Measurements from ENCODE around the gene GCHFR. TPM values are rescaled to one million over a fixed set of nuclear protein-coding genes. Genes with fewer than 3 reads are reported as not detected.

GCHFR gene
- total RNA-seq, 1 experiment from 2014 or later, result 1.5 TPM

- intact Hi-C loops (cut with micrococcal nuclease), result no loop called here
- TF ChIP-seq RAD21 (IDR thresholded peaks at IDR 0.05; ENCODE audit: low read depth), result no peak
- TF ChIP-seq CEBPB (IDR thresholded peaks at IDR 0.05; ENCODE audit: low read depth), result no peak
Observed at GRCh38 chr15:40736575-40736974, 27.3 kb upstream of the GCHFR start.

GRCh38 chr15:40737048-40737447, 26.8 kb upstream of the GCHFR start:
- BruUV-seq (replicated peaks), result no TSS peak
- peaks cover 30 to 38% of the 10 kb centered on the region in 2 experiments; a peak in 3 of 4 replicates for H3K36me3 ChIP-seq (ENCODE audit: control insufficient read depth in 1 of 2, insufficient read depth in 2 of 2, low read length in 2 of 2)
- no peak overlapping the region for H3K27ac ChIP-seq (ENCODE audit: low read depth, low read length)
- no peaks in the 10 kb centered on the region for H3K4me1 ChIP-seq (ENCODE audit: control insufficient read depth in 1 of 2, insufficient read depth in 2 of 2, low read length in 2 of 2)
- no peak overlapping the region for H3K9ac ChIP-seq (ENCODE audit: low read length)
- intact Hi-C loops (cut with micrococcal nuclease), result no loop called here
- no peaks in the 10 kb centered on the region for H3K9me3 ChIP-seq (ENCODE audit: control insufficient read depth in 1 of 2, insufficient read depth in 1 of 2, low read depth in 1 of 2, low read length in 2 of 2)
- no peaks in the 10 kb centered on the region for H3K79me2 ChIP-seq (ENCODE audit: insufficient read depth, low read length)
- no peak for DNase-seq (ENCODE audit: low read depth, low spot score)
- ChIA-PET POLR2A (no interaction called here), RAD21 (ENCODE audit: low non-redundant PET in 1 of 2, low total read pairs in 2 of 2, uncharacterized antibody in 2 of 2, unreplicated experiment in 2 of 2) (no interaction called here), CTCF (no interaction called here)
- no peaks in the 10 kb centered on the region for H4K20me1 ChIP-seq (ENCODE audit: insufficient read depth)
- no peak overlapping the region for H3K4me3 ChIP-seq (replicated peaks in 1 of 2; ENCODE audit: low read depth in 1 of 2, low read length in 2 of 2)
- ATAC-seq, result no peak
- no peak overlapping the region for H2AFZ ChIP-seq (ENCODE audit: low read depth, low read length, poor library complexity, severe bottlenecking)
- TF ChIP-seq MAX (IDR thresholded peaks at IDR 0.05) (no peak), SIN3A (IDR thresholded peaks at IDR 0.05; ENCODE audit: low read depth) (no peak), EGR1 (IDR thresholded peaks at IDR 0.05; ENCODE audit: low read depth) (no peak), CEBPB (IDR thresholded peaks at IDR 0.05; ENCODE audit: low read depth) (no peak), ZFX (IDR thresholded peaks at IDR 0.05) (no peak), YY1 (IDR thresholded peaks at IDR 0.05; ENCODE audit: extremely low read depth, insufficient replicate concordance, low read depth, low read length) (no peak), SP1 (IDR thresholded peaks at IDR 0.05; ENCODE audit: low read depth) (no peak), REST (IDR thresholded peaks at IDR 0.05; ENCODE audit: low read depth) (no peak), CTCF (IDR thresholded peaks at IDR 0.05 in 2 of 3, conservative IDR thresholded peaks at IDR 0.05 in 1 of 3; ENCODE audit: borderline replicate concordance in 1 of 3, insufficient read depth in 1 of 3, low read depth in 2 of 3, low read length in 2 of 3) (no peak), POLR2A (IDR thresholded peaks at IDR 0.05; ENCODE audit: borderline replicate concordance, extremely low read depth, insufficient read depth, insufficient read length) (no peak), EZH2 (IDR thresholded peaks at IDR 0.05) (no peak), CBX3 (IDR thresholded peaks at IDR 0.05; ENCODE audit: low read depth) (no peak), POLR2AphosphoS5 (IDR thresholded peaks at IDR 0.05; ENCODE audit: low read depth, low read length) (no peak), SRF (IDR thresholded peaks at IDR 0.05; ENCODE audit: low read depth) (no peak), RAD21 (IDR thresholded peaks at IDR 0.05; ENCODE audit: low read depth) (no peak), FOSL1 (IDR thresholded peaks at IDR 0.05; ENCODE audit: low read depth) (no peak), ELF1 (IDR thresholded peaks at IDR 0.05; ENCODE audit: borderline replicate concordance, low read depth) (no peak), EZH2phosphoT487 (IDR thresholded peaks at IDR 0.05; ENCODE audit: borderline replicate concordance) (no peak)
- H3K27me3 ChIP-seq (ENCODE audit: insufficient read depth, low read length), result no peaks in the 10 kb centered on the region
- no peak overlapping the region for H3K4me2 ChIP-seq (ENCODE audit: low read length)
- no peaks in the 10 kb centered on the region for H3K9me2 ChIP-seq (ENCODE audit: insufficient read depth)

More at GRCh38 chr15:40736575-40736974, 27.3 kb upstream of the GCHFR start:
- no peak overlapping the region for H3K9ac ChIP-seq (ENCODE audit: low read length)
- ChIA-PET POLR2A (no interaction called here), RAD21 (ENCODE audit: low non-redundant PET in 1 of 2, low total read pairs in 2 of 2, uncharacterized antibody in 2 of 2, unreplicated experiment in 2 of 2) (no interaction called here), CTCF (no interaction called here)
- no peaks in the 10 kb centered on the region for H3K79me2 ChIP-seq (ENCODE audit: insufficient read depth, low read length)
- no peaks in the 10 kb centered on the region for H4K20me1 ChIP-seq (ENCODE audit: insufficient read depth)
- BruUV-seq (replicated peaks), result no TSS peak
- H3K27me3 ChIP-seq (ENCODE audit: insufficient read depth, low read length), result no peaks in the 10 kb centered on the region
- DNase-seq (ENCODE audit: low read depth, low spot score) (no peak), ATAC-seq (no peak)
- no peak overlapping the region for H3K27ac ChIP-seq (ENCODE audit: low read depth, low read length)
- H3K4me2 ChIP-seq (ENCODE audit: low read length), result no peak overlapping the region
- H3K4me3 ChIP-seq (replicated peaks in 1 of 2; ENCODE audit: low read depth in 1 of 2, low read length in 2 of 2), result no peak overlapping the region
- no peaks in the 10 kb centered on the region for H3K9me2 ChIP-seq (ENCODE audit: insufficient read depth)
- no peaks in the 10 kb centered on the region for H3K9me3 ChIP-seq (ENCODE audit: control insufficient read depth in 1 of 2, insufficient read depth in 1 of 2, low read depth in 1 of 2, low read length in 2 of 2)
- no peak overlapping the region for H2AFZ ChIP-seq (ENCODE audit: low read depth, low read length, poor library complexity, severe bottlenecking)
- H3K36me3 ChIP-seq (ENCODE audit: control insufficient read depth in 1 of 2, insufficient read depth in 2 of 2, low read length in 2 of 2), result peaks cover 30 to 43% of the 10 kb centered on the region in 2 experiments
- H3K4me1 ChIP-seq (ENCODE audit: control insufficient read depth in 1 of 2, insufficient read depth in 2 of 2, low read length in 2 of 2), result no peaks in the 10 kb centered on the region

Measured in HCT116 (cell line).